HG03439 (cell line): ENCODE results near the gene PPP1R13L.
"Not testable (repeated sequence)": the region's sequence is repeated elsewhere in the genome, so short reads cannot be mapped to it uniquely, and the experiment has no call there.

ENCODE experiments used
- ATAC-seq: cut with Tn5 transposase; IDR thresholded peaks from one replicate; pipeline ENCODE4 v1.9.1; 2021; ENCODE audit warnings: mild to moderate bottlenecking, moderate library complexity; ENCODE audit not compliant: unreplicated experiment

The PPP1R13L gene

DNA sequence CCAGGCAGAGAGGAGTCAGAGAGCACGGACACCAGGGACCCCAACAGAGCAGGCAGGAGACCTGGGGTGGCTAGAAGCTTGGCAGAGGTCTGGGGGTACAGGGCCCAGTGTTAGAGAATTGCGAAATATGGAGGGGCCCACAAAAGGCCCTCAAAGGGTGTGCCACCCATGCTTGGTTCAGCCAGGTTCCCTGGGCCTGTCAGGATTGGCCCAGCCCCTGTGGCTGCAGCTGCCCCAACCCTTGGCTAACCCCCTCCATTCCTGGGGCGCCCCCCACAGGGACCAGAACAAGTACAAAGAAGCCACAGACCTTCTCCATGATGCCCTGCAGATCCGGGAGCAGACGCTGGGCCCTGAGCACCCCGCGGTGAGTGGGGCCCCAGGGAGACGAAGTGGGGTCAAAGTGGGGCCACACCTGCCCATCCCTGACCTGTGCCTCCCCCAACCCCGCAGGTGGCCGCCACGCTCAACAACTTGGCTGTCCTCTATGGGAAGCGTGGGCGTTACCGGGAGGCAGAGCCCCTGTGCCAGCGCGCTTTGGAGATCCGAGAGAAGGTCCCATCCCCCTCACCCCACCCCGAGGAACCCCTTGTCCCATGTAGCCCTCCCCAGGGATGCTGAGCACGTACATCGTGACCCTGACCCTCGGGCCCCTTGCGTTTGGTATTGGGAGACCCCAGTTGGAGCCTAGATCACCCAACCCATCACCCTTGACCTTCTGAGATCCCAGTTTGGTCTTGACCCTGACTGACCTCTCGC is 56.3 kb downstream of the PPP1R13L start:
- no peak for ATAC-seq

DNA sequence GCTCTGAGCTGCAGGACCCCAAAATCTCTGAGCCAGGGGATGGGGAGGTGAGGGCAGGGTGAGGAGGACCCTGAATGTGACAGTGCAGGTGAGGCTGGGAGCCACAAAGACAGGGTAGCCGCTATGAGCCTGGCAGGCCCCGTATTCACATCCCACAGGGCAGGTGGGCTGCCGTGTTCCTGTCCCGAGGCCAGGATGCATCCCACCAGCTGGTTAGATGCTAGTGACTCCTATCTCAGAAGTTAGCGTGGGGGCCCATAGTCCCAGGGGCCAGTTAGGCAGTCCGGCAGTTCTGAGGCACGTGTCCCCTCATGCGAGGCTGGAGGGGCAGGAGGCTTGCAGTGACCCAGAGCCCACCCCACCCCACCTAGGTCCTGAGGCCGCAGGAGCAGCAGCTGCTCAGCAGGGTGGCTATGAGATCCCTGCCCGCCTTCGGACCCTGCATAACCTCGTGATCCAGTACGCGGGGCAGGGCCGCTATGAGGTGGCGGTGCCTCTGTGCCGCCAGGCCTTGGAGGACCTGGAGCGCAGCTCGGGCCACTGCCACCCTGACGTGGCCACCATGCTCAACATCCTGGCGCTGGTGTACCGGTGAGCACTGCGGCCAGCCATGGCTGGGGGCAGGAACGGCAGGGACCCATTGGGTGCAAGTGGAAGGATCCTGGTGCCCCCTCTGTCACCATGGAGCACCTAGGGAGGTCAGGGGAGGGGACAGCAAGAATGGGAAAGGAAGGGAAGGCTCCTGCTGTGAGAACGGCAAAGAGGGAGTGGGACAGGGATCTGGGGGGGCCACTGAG is 57.1 kb downstream of the PPP1R13L start:
- no peak for ATAC-seq

DNA sequence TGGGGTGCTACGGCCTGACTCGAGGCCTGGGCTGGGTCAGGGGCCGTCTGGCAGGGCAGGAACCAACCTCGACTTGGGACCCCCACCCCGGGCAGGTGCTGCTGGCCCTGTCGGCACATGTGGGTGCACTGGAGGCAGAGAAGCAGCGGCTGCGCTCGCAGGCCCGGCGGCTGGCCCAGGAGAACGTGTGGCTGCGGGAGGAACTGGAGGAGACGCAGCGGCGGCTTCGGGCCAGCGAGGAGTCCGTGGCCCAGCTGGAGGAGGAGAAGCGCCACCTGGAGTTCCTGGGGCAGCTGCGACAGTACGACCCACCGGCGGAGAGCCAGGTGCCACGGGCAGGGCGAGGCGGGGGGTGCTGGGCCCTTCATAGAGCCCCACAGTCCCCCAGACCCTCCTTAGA is 58.4 kb downstream of the PPP1R13L start:
- ATAC-seq: no peak

DNA sequence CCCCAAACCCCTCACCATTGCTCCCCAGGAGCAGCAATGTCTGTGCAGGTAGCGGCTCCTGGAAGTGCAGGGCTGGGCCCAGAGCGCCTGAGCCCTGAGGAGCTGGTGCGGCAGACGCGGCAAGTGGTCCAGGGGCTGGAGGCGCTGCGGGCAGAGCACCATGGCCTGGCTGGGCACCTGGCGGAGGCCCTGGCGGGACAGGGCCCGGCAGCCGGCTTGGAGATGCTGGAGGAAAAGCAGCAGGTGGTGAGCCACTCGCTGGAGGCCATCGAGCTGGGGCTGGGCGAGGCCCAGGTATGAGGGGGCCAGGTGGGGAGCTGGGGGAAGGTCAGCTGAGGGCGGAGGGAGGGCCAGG is 59.4 kb downstream of the PPP1R13L start:
- no peak for ATAC-seq

DNA sequence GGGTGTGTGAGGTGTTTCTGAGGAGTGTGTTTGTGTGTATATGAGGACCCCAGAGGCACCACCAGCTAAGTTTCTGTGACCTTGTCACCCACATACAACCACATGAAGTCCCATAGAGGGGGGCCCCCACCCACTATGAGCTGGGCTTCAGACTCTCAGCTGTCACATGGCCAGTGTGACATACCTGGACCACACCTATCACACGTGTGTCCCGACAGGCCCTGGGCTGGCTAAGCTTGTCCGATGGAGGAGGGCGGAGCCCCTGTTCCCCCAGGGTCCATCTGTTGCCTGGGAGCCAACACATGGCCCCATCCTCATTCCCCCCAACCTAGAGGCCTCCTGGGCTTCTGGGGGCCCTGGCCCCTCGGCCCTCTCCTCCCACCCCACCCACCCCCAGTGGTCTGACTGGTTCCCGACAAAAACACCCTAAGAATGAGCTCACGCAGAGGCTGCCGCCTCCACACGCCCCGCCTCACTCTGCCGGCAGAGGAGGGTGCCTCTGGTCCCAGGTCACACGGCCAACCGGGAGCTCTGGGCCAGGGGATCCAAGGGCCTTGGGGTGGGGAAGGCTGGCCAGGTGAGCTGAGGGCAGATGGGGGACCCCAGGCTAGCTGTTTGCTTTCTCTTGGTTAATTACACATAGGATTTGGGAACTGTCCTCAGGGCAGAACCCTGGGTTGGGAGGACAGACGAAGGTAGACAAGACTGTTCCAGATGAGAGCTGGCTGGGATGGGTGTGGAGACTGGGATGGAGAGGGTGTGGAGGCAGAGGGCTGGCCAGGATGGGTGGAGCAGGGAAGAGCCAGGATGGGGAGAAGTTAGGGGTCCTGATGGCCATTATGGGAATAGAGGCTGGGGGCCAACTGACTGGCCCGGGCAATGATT is 60.0 kb downstream of the PPP1R13L start:
- ATAC-seq: no peak

DNA sequence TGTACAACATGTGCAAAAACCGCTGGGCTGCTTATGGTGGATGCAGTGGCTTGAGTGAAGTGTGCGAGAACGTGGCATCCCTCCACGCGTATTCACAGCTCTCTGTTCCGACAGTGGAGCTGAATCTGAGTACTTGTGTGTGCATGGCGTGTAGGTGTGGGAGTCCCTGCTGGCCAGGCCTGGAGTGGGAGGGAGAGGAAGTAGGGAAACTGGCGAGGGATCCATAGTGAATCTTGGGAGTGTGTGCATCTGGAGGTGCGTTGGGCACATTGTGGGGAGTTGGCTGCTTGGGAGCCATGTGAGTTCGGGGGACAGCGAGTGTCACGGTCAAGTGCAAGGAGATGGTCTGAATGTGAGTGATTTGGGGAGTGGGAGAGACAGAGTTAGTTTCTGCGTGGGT is 62.0 kb downstream of the PPP1R13L start:
- ATAC-seq: no peak

DNA sequence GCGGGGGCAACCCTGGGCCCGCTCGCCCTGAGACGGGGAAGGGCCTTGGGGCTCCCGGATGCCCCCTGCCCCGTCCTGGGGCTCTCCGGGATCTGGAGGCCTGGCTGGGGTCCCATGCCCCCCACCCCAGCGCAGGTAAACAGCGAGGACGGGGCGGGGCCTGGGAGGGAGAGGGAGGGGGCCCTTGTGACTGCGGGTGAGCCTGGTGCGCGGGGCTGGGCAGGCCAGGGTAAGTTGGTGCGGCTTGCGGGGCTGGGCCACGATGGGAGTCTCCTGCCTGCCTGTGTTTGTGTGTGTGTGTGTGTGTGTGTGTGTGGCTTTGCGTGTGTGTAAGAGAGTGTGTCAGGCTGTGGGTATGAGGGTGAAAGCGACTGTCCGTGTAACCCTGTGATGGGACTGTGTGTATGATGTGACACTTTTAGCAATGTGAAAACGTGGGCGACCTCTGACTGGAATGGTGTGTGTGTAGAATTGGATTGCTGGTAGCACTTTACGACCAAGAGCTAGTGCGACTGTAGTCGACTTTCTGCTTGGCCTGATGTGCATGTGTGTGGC is 63.9 kb downstream of the PPP1R13L start:
- no peak for ATAC-seq

DNA sequence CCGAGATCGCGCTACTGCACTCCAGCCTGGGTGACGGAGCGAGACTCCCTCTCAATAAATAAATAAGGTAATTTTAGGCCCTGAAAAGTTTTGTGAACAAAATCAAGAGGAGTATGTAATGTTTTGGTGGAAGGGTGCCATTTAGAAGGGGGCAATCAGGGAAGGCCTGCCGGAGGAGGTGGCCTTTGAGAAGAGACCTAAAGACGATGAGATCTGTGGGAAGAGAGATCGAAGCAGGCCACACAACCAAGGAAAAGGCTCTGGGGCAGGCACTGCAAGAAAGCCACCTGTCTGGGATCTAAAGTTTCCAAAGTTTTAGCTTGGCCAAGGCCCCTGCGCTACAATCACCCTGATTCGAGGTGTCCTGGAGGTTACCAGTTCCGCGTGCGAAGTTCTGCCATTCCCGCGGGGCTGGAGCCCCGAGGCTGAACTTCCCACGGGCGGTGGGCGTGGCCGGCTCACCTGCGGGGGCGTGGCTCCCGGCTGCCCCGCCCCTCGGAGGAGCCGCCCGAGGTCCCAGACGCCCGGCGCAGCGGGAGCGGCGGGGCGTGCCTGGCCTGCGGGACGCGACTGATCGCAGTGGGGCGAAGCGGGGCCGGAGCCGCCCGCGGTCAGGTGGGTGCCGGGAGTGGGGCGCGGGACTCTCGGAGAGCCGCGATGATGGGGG is 64.5 kb downstream of the PPP1R13L start, which contains the start of gene KLC3:
Gene KLC3, plus strand, starts transcription at position 519 of the 667 bp plus-strand sequence. CDS start 4,792 bp downstream, outside the sequence.
- ATAC-seq: no peak

DNA sequence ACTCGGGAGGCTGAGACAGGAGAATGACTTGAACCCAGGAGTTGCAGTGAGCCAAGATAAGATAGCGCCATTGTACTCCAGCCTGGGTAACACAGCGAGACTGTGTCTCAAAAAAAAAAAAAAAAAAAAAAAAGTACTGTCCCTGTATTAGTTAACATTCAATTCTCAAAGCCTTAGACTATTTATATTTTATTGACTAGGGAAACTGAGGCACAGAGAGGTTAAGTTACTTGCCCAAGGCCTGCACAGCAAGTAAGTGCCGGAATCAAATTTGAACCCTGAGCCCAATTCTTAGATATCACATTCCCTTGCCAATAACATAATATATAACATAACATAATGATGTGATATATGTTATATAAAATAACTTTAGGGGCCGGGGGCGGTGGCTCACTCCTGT is 65.2 kb downstream of the PPP1R13L start:
- no peak for ATAC-seq

DNA sequence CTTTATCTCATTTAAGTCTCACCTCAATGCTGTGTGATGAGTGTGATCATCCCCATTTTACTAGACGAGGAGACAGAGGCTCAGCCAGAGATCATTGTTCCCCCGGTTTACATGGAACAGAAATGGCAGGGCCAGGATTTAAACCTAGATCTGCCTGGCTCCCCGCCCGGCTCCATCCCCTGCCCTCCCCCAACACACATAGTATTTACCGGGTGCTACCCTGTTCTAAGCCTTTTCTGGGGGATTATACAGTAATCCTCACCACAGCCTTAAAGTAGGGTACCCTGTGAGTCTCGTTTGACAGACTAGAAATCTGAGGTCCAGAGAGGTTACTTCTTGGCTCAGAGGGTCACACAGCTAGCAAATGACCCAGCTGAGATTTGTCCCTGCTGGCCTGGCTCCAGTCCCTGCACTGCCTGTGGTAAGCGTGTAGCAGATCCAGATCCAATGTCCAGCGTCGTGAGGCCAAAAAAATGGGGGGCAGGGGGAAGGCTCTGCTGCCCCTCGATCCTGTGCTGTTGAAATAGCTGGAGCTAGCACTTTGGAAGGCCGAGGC is 68.1 kb downstream of the PPP1R13L start:
- ATAC-seq: no peak

DNA sequence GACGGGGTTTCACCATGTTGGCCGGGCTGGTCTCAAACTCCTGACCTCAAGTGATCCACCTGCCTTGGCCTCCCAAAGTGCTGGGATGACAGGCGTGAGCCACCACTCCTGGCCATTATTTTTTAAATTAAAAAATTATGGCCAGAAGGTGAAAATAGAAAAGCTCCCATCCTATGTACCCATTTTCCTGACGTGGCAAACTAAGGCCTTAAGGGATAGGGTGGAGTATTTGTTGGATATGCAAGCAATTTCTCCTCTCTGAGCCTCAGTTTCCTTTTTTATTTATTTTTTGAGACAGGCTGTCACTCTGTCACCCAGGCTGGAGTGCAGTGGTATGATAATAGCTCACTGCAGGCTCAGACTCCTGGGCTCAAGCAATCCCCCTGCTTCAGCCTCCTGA is 70.0 kb downstream of the PPP1R13L start:
- ATAC-seq: not testable (repeated sequence)

DNA sequence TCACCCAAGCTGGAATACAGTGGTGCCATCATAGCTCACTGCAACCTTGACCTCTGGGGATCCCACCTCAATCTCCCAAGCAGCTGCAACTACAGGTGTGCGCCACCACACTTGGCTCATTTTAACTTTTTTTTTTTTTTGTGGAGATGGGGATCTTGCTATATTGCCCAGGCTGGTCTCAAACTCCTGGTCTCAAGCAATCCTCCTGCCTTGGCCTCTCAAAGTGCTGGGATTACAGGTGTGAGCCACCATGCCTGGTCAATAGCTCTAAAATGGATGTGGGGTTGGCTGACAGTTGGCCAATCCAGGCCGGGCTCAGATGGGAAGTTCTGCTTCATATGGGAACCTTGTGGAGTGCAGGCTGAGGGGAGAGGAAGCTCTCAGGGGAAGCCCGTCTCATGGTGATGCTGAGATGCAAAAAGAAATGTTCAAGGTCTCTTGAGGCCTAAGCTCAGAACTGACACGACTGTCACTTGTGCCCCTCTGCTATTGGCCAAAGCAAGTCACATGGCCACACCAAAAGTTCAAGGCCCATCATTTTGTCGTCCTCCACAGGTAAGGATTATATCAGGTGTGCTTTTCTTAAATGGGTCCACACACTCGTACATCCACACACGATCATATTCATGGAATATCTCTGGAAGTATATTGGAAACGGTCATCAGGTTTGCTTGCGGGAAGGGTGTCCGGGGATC is 71.1 kb downstream of the PPP1R13L start:
- ATAC-seq: no peak

DNA sequence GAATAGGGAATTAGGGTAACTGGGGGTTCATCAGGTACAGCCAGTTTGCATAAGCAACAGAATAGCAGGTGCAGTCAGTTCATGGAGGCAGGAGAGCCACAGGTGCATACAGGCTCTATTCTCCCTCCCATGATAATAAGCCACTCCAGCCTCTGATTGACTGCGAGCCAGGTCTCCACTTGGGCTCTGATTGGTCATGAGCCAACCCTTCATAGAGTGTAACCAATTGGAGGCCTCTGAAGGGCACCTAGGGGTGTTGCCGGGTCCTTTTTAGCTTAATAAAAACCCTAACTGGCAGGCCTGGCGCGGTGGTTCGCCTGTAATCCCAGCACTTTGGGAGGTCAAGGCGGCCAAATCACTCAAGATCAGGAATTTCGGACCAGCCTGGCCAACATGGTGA is 73.5 kb downstream of the PPP1R13L start:
- no peak for ATAC-seq
